AG09309 (cell line): Measurements from ENCODE around the gene MAB21L1.

Source experiments
- DNase-seq: peaks from one replicate; pipeline ENCODE4 v3.0.0-alpha.2; 2010; ENCODE audit warnings: low read depth
- H3K4me3 ChIP-seq: 2 replicates; pipeline ENCODE4 v1.5.1; 2011; ENCODE audit warnings: mild to moderate bottlenecking, low read depth, low read length, moderate library complexity; ENCODE audit not compliant: control insufficient read depth
- TF ChIP-seq, protein P1 (sequence below): IDR thresholded peaks from 2 replicates; pipeline ENCODE4 v1.5.1; 2011; ENCODE audit warnings: mild to moderate bottlenecking, low read depth, low read length, inconsistent platforms; ENCODE audit not compliant: insufficient read depth, control insufficient read depth; ENCODE audit errors: missing control alignments

MAB21L1 gene

DNA sequence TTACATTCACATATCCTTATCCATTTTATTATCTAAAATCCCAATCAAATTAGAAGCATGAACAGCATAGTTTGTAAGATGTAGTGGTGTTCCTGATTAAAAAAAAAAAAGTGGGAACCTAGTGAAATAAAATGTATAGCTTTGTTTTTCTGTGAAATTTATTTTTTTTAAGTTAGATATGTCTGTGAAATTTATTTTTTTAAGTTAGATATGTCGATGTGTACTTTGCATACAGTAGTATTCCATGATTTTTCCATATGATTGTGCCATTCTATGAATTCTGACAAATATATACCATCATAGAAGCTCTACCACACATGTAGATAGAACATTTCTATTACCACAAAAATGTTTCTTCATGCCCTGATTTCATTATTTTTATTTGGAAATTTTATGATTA, 6.0 kb upstream of the MAB21L1 start:
- H3K4me3 ChIP-seq = no peak overlapping the region
- no peak for DNase-seq
- TF ChIP-seq, protein P1, sequence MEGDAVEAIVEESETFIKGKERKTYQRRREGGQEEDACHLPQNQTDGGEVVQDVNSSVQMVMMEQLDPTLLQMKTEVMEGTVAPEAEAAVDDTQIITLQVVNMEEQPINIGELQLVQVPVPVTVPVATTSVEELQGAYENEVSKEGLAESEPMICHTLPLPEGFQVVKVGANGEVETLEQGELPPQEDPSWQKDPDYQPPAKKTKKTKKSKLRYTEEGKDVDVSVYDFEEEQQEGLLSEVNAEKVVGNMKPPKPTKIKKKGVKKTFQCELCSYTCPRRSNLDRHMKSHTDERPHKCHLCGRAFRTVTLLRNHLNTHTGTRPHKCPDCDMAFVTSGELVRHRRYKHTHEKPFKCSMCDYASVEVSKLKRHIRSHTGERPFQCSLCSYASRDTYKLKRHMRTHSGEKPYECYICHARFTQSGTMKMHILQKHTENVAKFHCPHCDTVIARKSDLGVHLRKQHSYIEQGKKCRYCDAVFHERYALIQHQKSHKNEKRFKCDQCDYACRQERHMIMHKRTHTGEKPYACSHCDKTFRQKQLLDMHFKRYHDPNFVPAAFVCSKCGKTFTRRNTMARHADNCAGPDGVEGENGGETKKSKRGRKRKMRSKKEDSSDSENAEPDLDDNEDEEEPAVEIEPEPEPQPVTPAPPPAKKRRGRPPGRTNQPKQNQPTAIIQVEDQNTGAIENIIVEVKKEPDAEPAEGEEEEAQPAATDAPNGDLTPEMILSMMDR = no peak

DNA sequence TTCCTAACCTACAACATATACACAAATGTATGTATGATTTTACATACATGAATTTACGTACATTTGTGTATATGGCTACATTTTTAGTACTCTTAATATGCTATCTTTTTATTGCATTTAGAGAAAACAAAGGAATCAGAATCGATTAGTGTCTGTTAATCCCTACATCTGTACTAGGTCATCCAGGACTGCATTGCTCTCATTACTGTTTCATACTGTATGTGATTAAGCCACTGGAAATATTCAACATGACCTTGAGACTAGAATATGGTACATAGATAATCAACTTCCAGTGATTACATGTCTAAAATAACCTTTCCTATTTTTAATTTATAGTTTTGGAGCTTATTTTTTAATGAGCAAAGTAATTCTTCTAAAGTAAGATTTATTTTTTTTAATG, 5.3 kb upstream of the MAB21L1 start:
- no peak overlapping the region for H3K4me3 ChIP-seq
- TF ChIP-seq, protein P1 = no peak
- no peak for DNase-seq

DNA sequence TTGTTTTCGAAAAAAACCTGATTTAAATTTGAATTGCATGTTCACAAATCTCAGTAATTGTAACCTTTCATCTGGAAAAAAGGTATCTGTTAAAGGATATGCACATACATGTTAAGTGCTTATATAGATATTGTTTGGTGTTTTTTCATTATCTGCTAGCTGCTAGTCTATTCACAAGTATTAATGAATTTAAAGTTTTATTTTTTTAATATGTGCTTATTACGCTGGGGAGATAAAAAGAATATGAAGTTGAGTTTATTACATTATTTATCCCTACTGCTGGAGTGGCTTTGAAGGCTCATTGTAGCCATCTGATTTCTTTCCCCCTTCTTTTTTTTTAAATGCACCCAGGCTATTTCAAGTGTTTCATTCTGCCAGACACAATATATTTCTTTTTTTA, 3.9 kb upstream of the MAB21L1 start:
- TF ChIP-seq, protein P1 = no peak
- H3K4me3 ChIP-seq = no peak overlapping the region

DNA sequence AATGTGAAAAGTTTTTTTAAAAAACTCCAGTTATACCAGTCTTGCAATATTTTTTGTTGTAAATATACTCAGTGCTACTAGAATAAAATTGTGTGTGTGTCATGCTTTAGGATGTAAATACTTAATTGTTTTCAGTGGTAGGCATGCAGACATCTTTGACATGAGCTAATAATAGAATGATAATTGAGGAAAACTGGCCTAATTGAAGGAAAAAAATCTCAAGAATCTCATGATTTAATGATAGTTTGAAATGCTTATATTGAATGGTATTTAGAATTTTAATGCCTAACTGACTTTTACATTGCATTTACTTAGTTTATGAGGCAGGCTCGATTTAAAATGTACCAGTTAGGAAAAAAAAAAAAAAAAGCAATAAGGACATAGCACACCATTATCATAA, 3.2 kb upstream of the MAB21L1 start:
- TF ChIP-seq, protein P1 = no peak
- DNase-seq = no peak
- no peak overlapping the region for H3K4me3 ChIP-seq

More for the DNA sequence above, 3.9 kb upstream of the MAB21L1 start:
- DNase-seq = no peak

DNA sequence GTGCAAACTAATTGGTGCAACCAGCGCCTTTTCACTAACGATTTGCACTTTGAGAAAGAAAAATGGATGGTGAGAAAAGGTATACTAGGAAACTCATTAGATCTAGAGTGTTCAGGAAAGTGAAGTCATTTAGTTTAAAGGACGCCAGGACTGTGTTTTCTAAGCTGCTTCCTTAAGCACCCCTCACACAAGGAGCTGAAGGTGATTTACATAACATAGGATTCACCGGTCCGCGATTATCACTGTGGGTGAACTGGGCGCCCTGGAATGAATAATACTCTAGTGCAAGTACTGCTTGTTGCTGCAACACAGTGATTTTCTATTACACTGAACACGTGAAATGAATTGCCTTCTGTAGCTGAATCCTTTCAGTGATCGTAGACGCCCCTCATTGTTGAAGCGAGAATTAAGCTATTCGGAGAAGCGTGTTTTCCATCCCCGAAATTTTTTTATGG, 2.6 kb upstream of the MAB21L1 start:
- TF ChIP-seq, protein P1 = no peak
- no peak for DNase-seq
- H3K4me3 ChIP-seq = no peak overlapping the region

DNA sequence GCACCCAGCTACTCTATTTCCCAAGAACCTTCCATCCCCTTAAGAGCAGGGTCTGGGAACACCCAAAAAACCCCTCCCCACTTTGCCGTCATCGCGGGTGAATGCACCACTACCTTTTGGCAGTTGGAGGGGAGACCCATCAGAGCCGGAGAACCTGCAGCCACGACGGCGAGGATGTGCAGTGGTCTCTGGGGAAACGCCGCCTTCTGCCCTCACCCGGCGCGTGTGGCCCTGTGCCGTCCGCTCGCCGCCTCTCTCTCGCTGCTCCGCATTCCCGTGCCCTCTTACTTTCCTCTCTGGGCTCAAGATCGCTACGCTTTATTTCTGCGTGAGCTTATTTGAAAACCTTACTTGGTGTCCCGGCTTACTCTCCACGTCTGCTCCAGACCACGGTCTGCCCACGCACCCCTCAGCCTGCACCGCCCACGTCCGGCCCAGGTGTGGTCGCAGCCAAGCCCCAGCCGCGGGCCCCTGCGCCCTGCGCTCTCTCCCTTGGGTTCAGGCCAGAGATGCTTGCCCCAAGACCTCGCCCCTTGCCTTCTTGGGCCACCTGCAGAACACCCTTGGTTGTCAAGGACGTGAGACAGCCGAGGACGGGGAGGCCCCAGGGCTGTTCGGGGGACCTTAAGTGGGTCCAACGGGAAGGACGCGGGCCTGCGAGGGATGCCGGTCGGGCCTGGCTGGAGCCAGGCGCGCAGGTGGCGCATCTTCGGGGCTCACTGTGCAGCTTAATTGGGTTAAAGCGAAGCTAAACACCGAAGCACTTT, 2.0 kb upstream of the MAB21L1 start:
- no peak overlapping the region for H3K4me3 ChIP-seq
- no peak for DNase-seq
- TF ChIP-seq, protein P1 = no peak
